Endothelial cell of umbilical vein (primary cell): ENCODE results near the gene MACROD2. TPM values are rescaled to one million over a fixed set of nuclear protein-coding genes. Genes with fewer than 3 reads are reported as not detected.

Experiments used
- BruUV-seq: library from RNA; stranded (reverse); fragments of 400-500 nt; replicated peaks from 2 replicates; lab custom pipeline; 2021; lab: Mats Ljungman, UMichigan
- CTCF ChIA-PET: fragments of 300-600, 350-600 bp; sonication (Branson Sonifier 250); formaldehyde crosslinking; loops from one replicate; lab custom pipeline; 2021; ENCODE audit warnings: antibody characterized with exemption, inconsistent platforms; lab: Charles Lee
- POLR2A ChIA-PET: fragments of 300-600, 350-600 bp; sonication (Branson Sonifier 250); formaldehyde crosslinking; loops from one replicate; lab custom pipeline; 2021; ENCODE audit warnings: antibody characterized with exemption, inconsistent platforms; lab: Charles Lee
- DNase-seq: peaks from one replicate; pipeline ENCODE4 v3.0.0-alpha.2; 2011; ENCODE audit warnings: low read depth, low spot score
- FAIRE-seq: peaks from 2 replicates; lab custom pipeline; 2011; peaks lifted over from hg19 to GRCh38; lab: Jason Lieb, UNC
- H2AFZ ChIP-seq: 2 replicates; pipeline ENCODE4 v1.6.0; 2012; ENCODE audit warnings: low read depth, low read length, control low read depth, inconsistent platforms
- H3K27ac ChIP-seq: 2 replicates; pipeline ENCODE4 v1.5.1; 2011; ENCODE audit warnings: low read depth, mild to moderate bottlenecking, control low read depth, low read length, moderate library complexity; ENCODE audit not compliant: insufficient read depth
- H3K27me3 ChIP-seq, 2 experiments: 2 replicates each; pipeline versions ENCODE4 v1.6.0 to v1.6.1; 2011; ENCODE audit warnings: low read length in 2 of 2, mixed read lengths in 1 of 2; ENCODE audit not compliant: control insufficient read depth in 2 of 2, insufficient read depth in 2 of 2
- H3K36me3 ChIP-seq, 2 experiments: 2 replicates in 1 of 2; 3 replicates in 1 of 2; pipeline ENCODE4 v1.5.1; 2011; ENCODE audit warnings: low read length in 2 of 2, mild to moderate bottlenecking in 1 of 2, moderate library complexity in 1 of 2; ENCODE audit not compliant: control insufficient read depth in 2 of 2, insufficient read depth in 2 of 2; ENCODE audit errors: extremely low read depth in 1 of 2
- H3K4me1 ChIP-seq: 3 replicates; pipeline ENCODE4 v1.5.1; 2011; ENCODE audit warnings: mild to moderate bottlenecking, low read length; ENCODE audit not compliant: control insufficient read depth, insufficient read depth; ENCODE audit errors: extremely low read depth
- H3K4me2 ChIP-seq: 2 replicates; pipeline ENCODE4 v1.6.1; 2011; ENCODE audit warnings: low read length, control low read depth, mixed read lengths; ENCODE audit not compliant: insufficient read depth
- H3K4me3 ChIP-seq, 3 experiments: fragments of 200-600 bp in 1 of 3; sonication (generic), shearing (Covaris generic) in 1 of 3; replicated peaks in 1 of 3; 2 replicates each; pipeline ENCODE4 v1.5.1; 2011 to 2016; ENCODE audit warnings: control low read depth in 3 of 3, low read length in 3 of 3, mild to moderate bottlenecking in 2 of 3, inconsistent platforms in 1 of 3, low read depth in 1 of 3, moderate library complexity in 1 of 3; ENCODE audit not compliant: insufficient read depth in 1 of 3
- H3K79me2 ChIP-seq: 2 replicates; pipeline ENCODE4 v1.6.0; 2012; ENCODE audit warnings: low read length, inconsistent platforms; ENCODE audit not compliant: control insufficient read depth, insufficient read depth
- H3K9ac ChIP-seq: replicated peaks from 2 replicates; pipeline ENCODE3; 2011; ENCODE audit warnings: low read length, control low read depth; ENCODE audit not compliant: insufficient read depth; ENCODE audit errors: extremely low read depth
- H3K9me1 ChIP-seq: replicated peaks from 3 replicates; pipeline ENCODE4 v1.6.0; 2011; ENCODE audit warnings: mild to moderate bottlenecking, low read length; ENCODE audit not compliant: control insufficient read depth, insufficient read depth; ENCODE audit errors: extremely low read depth
- H3K9me3 ChIP-seq: replicated peaks from 2 replicates; pipeline ENCODE4 v1.5.1; 2012; ENCODE audit warnings: low read length, inconsistent platforms; ENCODE audit not compliant: control insufficient read depth, insufficient read depth
- H4K20me1 ChIP-seq: replicated peaks from 2 replicates; pipeline ENCODE3; 2011; ENCODE audit warnings: mild to moderate bottlenecking, low read length; ENCODE audit not compliant: control insufficient read depth, insufficient read depth; ENCODE audit errors: extremely low read depth
- CTCF ChIP-seq, 2 donors: IDR thresholded peaks; 1 replicate in 1 of 2; 2 replicates in 1 of 2; pipeline ENCODE4 v1.5.1; 2011; ENCODE audit warnings: low read length in 2 of 2, mild to moderate bottlenecking in 2 of 2, moderate library complexity in 2 of 2, control low read depth in 1 of 2, inconsistent platforms in 1 of 2, low read depth in 1 of 2; ENCODE audit not compliant: insufficient read depth in 1 of 2; ENCODE audit errors: extremely low read depth in 1 of 2
- EZH2 ChIP-seq: IDR thresholded peaks from 2 replicates; pipeline ENCODE4 v1.6.1; 2012; ENCODE audit warnings: borderline replicate concordance, low read depth, mild to moderate bottlenecking, moderate library complexity, low read length, inconsistent platforms; ENCODE audit not compliant: severe bottlenecking
- FOS ChIP-seq: IDR thresholded peaks from 2 replicates; pipeline ENCODE4 v1.6.1; 2011; ENCODE audit warnings: mild to moderate bottlenecking, low read length, moderate library complexity, borderline replicate concordance; ENCODE audit not compliant: insufficient read depth
- GATA2 ChIP-seq: IDR thresholded peaks from 2 replicates; pipeline ENCODE4 v1.7.0; 2011; ENCODE audit warnings: low read depth, mild to moderate bottlenecking, moderate library complexity, mixed read lengths, low read length; ENCODE audit not compliant: insufficient read length, insufficient read depth
- JUN ChIP-seq: IDR thresholded peaks from 2 replicates; pipeline ENCODE4 v1.6.1; 2011; ENCODE audit warnings: borderline replicate concordance, low read depth; ENCODE audit not compliant: insufficient read length, insufficient read depth
- MAX ChIP-seq: IDR thresholded peaks from 2 replicates; pipeline ENCODE4 v1.6.1; 2011; ENCODE audit not compliant: insufficient read depth, insufficient read length
- MYC ChIP-seq: IDR thresholded peaks from one replicate; pipeline ENCODE4 v1.6.1; 2011; ENCODE audit warnings: mild to moderate bottlenecking, low read depth, low read length
- POLR2A ChIP-seq: IDR thresholded peaks from 2 replicates; pipeline ENCODE4 v1.6.1; 2012; ENCODE audit warnings: low read depth, mild to moderate bottlenecking, control low read depth, low read length
- POLR2AphosphoS5 ChIP-seq: IDR thresholded peaks from 2 replicates; pipeline ENCODE4 v1.6.1; 2012; ENCODE audit warnings: low read depth, mild to moderate bottlenecking, control low read depth, low read length, moderate library complexity; ENCODE audit not compliant: insufficient read depth
- dilution Hi-C: fragments of 300-500 bp; cut with MboI; formaldehyde crosslinking; loops from one replicate; pipeline ENCODE4 v1.15.0; 2019; ENCODE audit warnings: low sequenced_read_pairs; ENCODE audit not compliant: extremely low pct_ligation_motif_present
- intact Hi-C: fragments of 100-400 bp; cut with micrococcal nuclease; formaldehyde crosslinking; loops from one replicate; pipeline ENCODE4 v1.10.0; 2022
- polyA plus RNA-seq, 4 experiments: library from polyadenylated mRNA; depleted of rRNA in 3 of 4; stranded (reverse) in 3 of 4; unstranded in 1 of 4; fragments of >200 nt; gene quantifications; 2 replicates each; pipeline versions ENCODE4 v1.2.1 to v1.2.3, GENCODE V29; 2011 to 2012; ENCODE audit warnings: missing spikeins in 1 of 4
- total RNA-seq: library from RNA; stranded (reverse); gene quantifications from 2 replicates; pipeline ENCODE4 v1.2.3, GENCODE V29; 2021

Gene MACROD2
- total and polyA plus RNA-seq, 2 donors (not counting 3 experiments of a cell fraction or from before 2014, with no cell fraction given): 0.11 to 0.73 TPM

- Histone ChIP-seq H2AFZ (no peak overlapping the region), H3K36me3 (no peaks in the 10 kb centered on the region), H3K4me1 (no peaks in the 10 kb centered on the region), H3K4me3 (no peak overlapping the region), H3K9ac (no peak overlapping the region), H3K9me1 (no peaks in the 10 kb centered on the region), H4K20me1 (no peaks in the 10 kb centered on the region), H3K27ac (no peak overlapping the region), H3K4me2 (no peak overlapping the region), H3K27me3 (no peaks in the 10 kb centered on the region), H3K9me3 (no peaks in the 10 kb centered on the region), H3K79me2 (no peaks in the 10 kb centered on the region)
- intact Hi-C loops (no loop called here), dilution Hi-C loops (no loop called here)
- no peak for TF ChIP-seq GATA2
- no peak for TF ChIP-seq MYC
- TF ChIP-seq MAX: no peak
- TF ChIP-seq POLR2A: no peak
- no peak for TF ChIP-seq FOS
- no peak for TF ChIP-seq CTCF (IDR thresholded peaks at IDR 0.05; ENCODE audit: extremely low read depth in 1 of 2, insufficient read depth in 1 of 2, low read depth in 1 of 2, low read length in 2 of 2)
- TF ChIP-seq JUN: no peak
- no peak for TF ChIP-seq POLR2AphosphoS5
- no peak for TF ChIP-seq EZH2
- FAIRE-seq (no peak), DNase-seq (no peak)
- BruUV-seq: no TSS peak
- ChIA-PET POLR2A (no interaction called here), CTCF (no interaction called here)
Measured at GRCh38 chr20:16017656-16018055, 2022.3 kb downstream of the MACROD2 start.
